H1 (cell line): ENCODE data around the gene CENATAC. TPM values are rescaled to one million over a fixed set of nuclear protein-coding genes. Genes with fewer than 3 reads are reported as not detected.

Source experiments
- CTCF ChIA-PET: fragments of 300-600 bp; sonication (Branson Sonifier 250); formaldehyde crosslinking; loops from one replicate; lab custom pipeline; 2021; ENCODE audit not compliant: partially characterized antibody; lab: Charles Lee
- POLR2A ChIA-PET: fragments of 300-600 bp; sonication (Branson Sonifier 250); formaldehyde crosslinking; loops from one replicate; lab custom pipeline; 2021; ENCODE audit warnings: inconsistent platforms; ENCODE audit not compliant: partially characterized antibody; lab: Charles Lee
- DNase-seq, 2 experiments: peaks; one replicate each; pipeline versions ENCODE4 v3.0.0 to v3.0.0-alpha.2; 2010 to 2022; ENCODE audit warnings: low spot score in 2 of 2, low read depth in 1 of 2, mixed read lengths in 1 of 2
- FAIRE-seq: peaks from 2 replicates; lab custom pipeline; 2011; peaks lifted over from hg19 to GRCh38; lab: Jason Lieb, UNC
- H2AFZ ChIP-seq: 2 replicates; pipeline ENCODE4 v1.8.1; 2012; ENCODE audit warnings: low read length, inconsistent platforms
- H2AK5ac ChIP-seq: 2 replicates; pipeline ENCODE4 v1.6.1; 2013; ENCODE audit warnings: low read depth, low read length
- H2BK120ac ChIP-seq: replicated peaks from 2 replicates; pipeline ENCODE3; 2013; ENCODE audit warnings: low read depth, low read length, inconsistent platforms
- H2BK12ac ChIP-seq: 2 replicates; pipeline ENCODE4 v1.6.1; 2013; ENCODE audit warnings: low read depth, low read length
- H2BK15ac ChIP-seq: 2 replicates; pipeline ENCODE4 v1.6.1; 2013; ENCODE audit warnings: low read length
- H2BK20ac ChIP-seq: 2 replicates; pipeline ENCODE4 v1.6.1; 2013; ENCODE audit warnings: low read length
- H2BK5ac ChIP-seq: 2 replicates; pipeline ENCODE4 v1.6.1; 2013; ENCODE audit warnings: low read depth, low read length
- H3K14ac ChIP-seq: 2 replicates; pipeline ENCODE4 v1.6.1; 2013; ENCODE audit warnings: inconsistent platforms; ENCODE audit not compliant: insufficient read length
- H3K18ac ChIP-seq: 2 replicates; pipeline ENCODE4 v1.6.1; 2013; ENCODE audit warnings: low read length; ENCODE audit errors: extremely low read depth
- H3K23ac ChIP-seq: 2 replicates; pipeline ENCODE4 v1.6.1; 2013; ENCODE audit warnings: inconsistent platforms; ENCODE audit not compliant: insufficient read length
- H3K23me2 ChIP-seq: 2 replicates; pipeline ENCODE4 v1.6.1; 2013; ENCODE audit warnings: low read depth, low read length
- H3K27ac ChIP-seq: 2 replicates; pipeline ENCODE4 v1.6.1; 2011; ENCODE audit warnings: low read depth, low read length, inconsistent platforms
- H3K27me3 ChIP-seq, 4 experiments: replicated peaks in 1 of 4; 1 replicate in 1 of 4; 2 replicates in 3 of 4; pipeline versions ENCODE4 v1.6.1 to v1.8.1; 2011 to 2013; ENCODE audit warnings: low read length in 3 of 4, mild to moderate bottlenecking in 3 of 4, inconsistent platforms in 2 of 4, mixed read lengths in 2 of 4, moderate library complexity in 1 of 4; ENCODE audit not compliant: control insufficient read depth in 3 of 4, insufficient read depth in 3 of 4; ENCODE audit errors: extremely low read depth in 1 of 4
- H3K36me3 ChIP-seq, 4 experiments: 2 replicates each; pipeline versions ENCODE4 v1.6.1 to v1.8.1; 2011 to 2013; ENCODE audit warnings: mild to moderate bottlenecking in 4 of 4, low read length in 3 of 4, moderate library complexity in 2 of 4, control low read depth in 1 of 4, inconsistent platforms in 1 of 4; ENCODE audit not compliant: insufficient read depth in 4 of 4, control insufficient read depth in 2 of 4
- H3K4ac ChIP-seq: replicated peaks from 2 replicates; pipeline ENCODE3; 2013; ENCODE audit warnings: low read length, low read depth, mixed read lengths, inconsistent platforms; ENCODE audit not compliant: insufficient read length
- H3K4me1 ChIP-seq, 4 experiments: replicated peaks in 1 of 4; 1 replicate in 1 of 4; 2 replicates in 3 of 4; pipeline versions ENCODE4 v1.6.1 to v1.8.1; 2011 to 2013; ENCODE audit warnings: low read length in 3 of 4, inconsistent platforms in 2 of 4, mixed read lengths in 1 of 4; ENCODE audit not compliant: insufficient read depth in 4 of 4, control insufficient read depth in 3 of 4
- H3K4me2 ChIP-seq, 2 experiments: 2 replicates each; pipeline versions ENCODE4 v1.6.1 to v1.8.1; 2011 to 2013; ENCODE audit warnings: low read depth in 2 of 2, low read length in 2 of 2, control low read depth in 1 of 2, inconsistent platforms in 1 of 2, mild to moderate bottlenecking in 1 of 2; ENCODE audit not compliant: insufficient read depth in 1 of 2
- H3K4me3 ChIP-seq, 4 experiments: fragments of 200-600, 300-600 bp in 1 of 4; sonication (generic), shearing (Covaris generic), sonication (Bioruptor Twin) in 1 of 4; 2 replicates each; pipeline versions ENCODE4 v1.5.1 to v1.8.1; 2011 to 2016; ENCODE audit warnings: low read length in 4 of 4, low read depth in 3 of 4, control low read depth in 2 of 4, inconsistent platforms in 2 of 4, mild to moderate bottlenecking in 2 of 4, mixed read lengths in 1 of 4, moderate library complexity in 1 of 4; ENCODE audit not compliant: insufficient read depth in 2 of 4; ENCODE audit errors: extremely low read depth in 1 of 4
- H3K56ac ChIP-seq: replicated peaks from 2 replicates; pipeline ENCODE3; 2013; ENCODE audit warnings: low read depth, mild to moderate bottlenecking, mixed read lengths, low read length, inconsistent platforms; ENCODE audit not compliant: insufficient read length
- H3K79me1 ChIP-seq: 2 replicates; pipeline ENCODE4 v1.6.1; 2013; ENCODE audit warnings: low read depth, low read length, control low read depth
- H3K79me2 ChIP-seq, 2 experiments: 2 replicates each; pipeline versions ENCODE4 v1.6.1 to v1.8.1; 2012 to 2013; ENCODE audit warnings: low read length in 2 of 2, mild to moderate bottlenecking in 2 of 2, inconsistent platforms in 1 of 2; ENCODE audit not compliant: insufficient read depth in 2 of 2, control insufficient read depth in 1 of 2
- H3K9ac ChIP-seq, 4 experiments: replicated peaks in 1 of 4; 1 replicate in 1 of 4; 2 replicates in 3 of 4; pipeline versions ENCODE4 v1.6.1 to v1.8.1; 2011 to 2013; ENCODE audit warnings: low read depth in 3 of 4, low read length in 3 of 4, control low read depth in 2 of 4, mild to moderate bottlenecking in 2 of 4, moderate library complexity in 2 of 4, inconsistent platforms in 1 of 4; ENCODE audit errors: extremely low read depth in 1 of 4
- H3K9me3 ChIP-seq, 2 experiments: 2 replicates each; pipeline versions ENCODE4 v1.6.1 to v1.8.1; 2012 to 2013; ENCODE audit warnings: mild to moderate bottlenecking in 2 of 2, moderate library complexity in 2 of 2, control low read depth in 1 of 2, inconsistent platforms in 1 of 2, low read depth in 1 of 2, low read length in 1 of 2, mixed read lengths in 1 of 2; ENCODE audit not compliant: insufficient read depth in 2 of 2
- H4K20me1 ChIP-seq, 2 experiments: replicated peaks in 1 of 2; 2 replicates each; pipeline versions ENCODE3 to v1.8.1; 2011 to 2013; ENCODE audit warnings: inconsistent platforms in 2 of 2, low read length in 2 of 2, mild to moderate bottlenecking in 1 of 2; ENCODE audit not compliant: insufficient read depth in 2 of 2, control insufficient read depth in 1 of 2
- H4K5ac ChIP-seq: 2 replicates; pipeline ENCODE4 v1.6.1; 2013; ENCODE audit warnings: low read length, low read depth, mixed read lengths, inconsistent platforms; ENCODE audit not compliant: insufficient read length
- H4K8ac ChIP-seq: 2 replicates; pipeline ENCODE4 v1.8.0; 2013; ENCODE audit warnings: mild to moderate bottlenecking, moderate library complexity, low read length, inconsistent platforms; ENCODE audit not compliant: insufficient read depth; ENCODE audit errors: extremely low read depth
- H4K91ac ChIP-seq: replicated peaks from 2 replicates; pipeline ENCODE3; 2013; ENCODE audit warnings: low read length, mixed read lengths, inconsistent platforms; ENCODE audit not compliant: insufficient read length
- RFX5 ChIP-seq: IDR thresholded peaks from 2 replicates; pipeline ENCODE4 v1.6.1; 2011; ENCODE audit warnings: low read depth, low read length, improper control_type of control experiment, borderline replicate concordance
- SP2 ChIP-seq: IDR thresholded peaks from 2 replicates; pipeline ENCODE4 v1.6.1; 2012; ENCODE audit warnings: mild to moderate bottlenecking, low read length, inconsistent platforms
- WGBS, 2 experiments: shearing (Covaris generic) in 1 of 2; methylation state at CpG; one replicate each; pipeline versions ENCODE4 v1.1.6 to v1.1.7; 2013 to 2015; ENCODE audit warnings: low lambda C conversion rate in 2 of 2, mixed read lengths in 2 of 2, inconsistent platforms in 1 of 2, low coverage in 1 of 2, missing lambda C conversion rate in 1 of 2; ENCODE audit not compliant: insufficient replicate concordance in 2 of 2, insufficient coverage in 1 of 2, insufficient read length in 1 of 2; ENCODE audit errors: extremely low coverage in 1 of 2, missing lambda C conversion rate in 1 of 2; 5-methylcytosine and 5-hydroxymethylcytosine counted together
- polyA plus RNA-seq, 7 experiments: library from polyadenylated mRNA; depleted of rRNA in 3 of 7; stranded (reverse) in 5 of 7; unstranded in 2 of 7; fragments of >200 nt in 5 of 7; fragments of 200-250 nt in 2 of 7; gene quantifications; 1 replicate in 5 of 7; 2 replicates in 1 of 7; 4 replicates in 1 of 7; pipeline versions ENCODE4 v1.2.1 to v1.2.3, GENCODE V29; 2011 to 2013; ENCODE audit warnings: missing spikeins in 2 of 7, mixed read lengths in 2 of 7
- total RNA-seq: library from RNA; stranded (reverse); fragmentation: NEBNext Ultra II Directional; extraction: Animal tissue kit (Norgen Biotek cat#: 25700); gene quantifications from 2 replicates; pipeline ENCODE4 v1.2.1, GENCODE V29; 2021

The CENATAC gene
- total and polyA plus RNA-seq, 2 of the 8 experiments (the other 6 are each of a cell fraction or from before 2014, with no cell fraction given), result 22.7 to 36.4 TPM

DNA sequence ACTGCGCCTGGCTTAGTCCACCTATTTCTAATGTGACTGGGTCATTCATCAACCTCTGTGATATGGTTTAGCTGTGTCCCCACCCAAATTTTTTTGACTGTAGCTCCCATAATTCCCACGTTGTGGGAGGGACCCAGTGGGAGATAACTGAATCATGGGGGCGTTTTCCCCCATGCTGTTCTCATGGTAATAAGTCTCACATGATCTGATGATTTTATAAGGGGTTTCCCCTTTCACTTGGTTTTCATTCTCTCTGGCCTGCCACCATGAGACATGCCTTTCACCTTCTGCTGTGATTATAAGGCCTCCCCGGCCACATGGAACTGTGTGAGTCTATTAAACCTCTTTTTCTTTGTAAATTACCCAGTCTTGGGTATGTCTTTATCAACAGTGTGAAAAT is 8.7 kb downstream of the CENATAC start:
- Histone ChIP-seq H4K8ac (no peak overlapping the region), H3K79me2 (peaks cover 0 to 4% of the 10 kb centered on the region in 2 experiments; a peak in 2 of 4 replicates), H3K9ac (no peak overlapping the region), H3K27me3 (no peaks in the 10 kb centered on the region), H3K4ac (no peak overlapping the region), H3K23ac (no peak overlapping the region), H3K4me3 (no peak overlapping the region), H3K14ac (no peak overlapping the region), H2BK5ac (no peak overlapping the region), H2AK5ac (no peak overlapping the region), H2BK20ac (no peak overlapping the region), H3K18ac (no peak overlapping the region), H3K79me1 (no peaks in the 10 kb centered on the region), H3K4me1 (no peaks in the 10 kb centered on the region), H4K91ac (no peak overlapping the region), H3K56ac (no peak overlapping the region), H3K4me2 (no peak overlapping the region), H2BK15ac (no peak overlapping the region), H2AFZ (no peak overlapping the region), H3K27ac (no peak overlapping the region), H2BK12ac (no peak overlapping the region), H2BK120ac (no peak overlapping the region), H3K36me3 (peaks cover 8 to 53% (median 30%) of the 10 kb centered on the region in 4 experiments), H3K9me3 (no peaks in the 10 kb centered on the region), H4K5ac (no peak overlapping the region), H4K20me1 (no peaks in the 10 kb centered on the region), H3K23me2 (no peaks in the 10 kb centered on the region)
- CTCF ChIA-PET, result no interaction called here
- WGBS, 2 experiments, result 94% methylated on average over 4 of the region's 4 CpGs; no CpG with 5 or more reads in 1 of the 2 experiments
- no peak for FAIRE-seq
- no peak for DNase-seq
- POLR2A ChIA-PET, result interaction anchor here (0.6 to 18.5 kb wide), 4 partner anchors 9 to 216 kb away, joined by 3 to 264 read pairs (median 114); partner anchors contain the start of genes DDX6, RPS25, SLC37A4 and TRAPPC4
- TF ChIP-seq RFX5, result no peak
- no peak for TF ChIP-seq SP2
